ENCODE measurements around the gene LILRB1.
"Not testable (repeated sequence)": the region's sequence is repeated elsewhere in the genome, so short reads cannot be mapped to it uniquely, and the experiment has no call there.

LILRB1 gene

GRCh38 chr19:54624934-54625730 is 5.2 kb upstream of the LILRB1 start:
- not testable (repeated sequence) for DNase-seq

- no peak for DNase-seq
Observed at GRCh38 chr19:54626757-54627156, 3.5 kb upstream of the LILRB1 start.

- DNase-seq: not testable (repeated sequence)
Observed at GRCh38 chr19:54627912-54628311, 2.4 kb upstream of the LILRB1 start.

GRCh38 chr19:54630782-54631181 is 498 bp downstream of the LILRB1 start:
- DNase-seq: no peak

- not testable (repeated sequence) for DNase-seq
Observed at GRCh38 chr19:54631489-54632337, 1.4 kb downstream of the LILRB1 start.

GRCh38 chr19:54632517-54632916 is 2.2 kb downstream of the LILRB1 start:
- not testable (repeated sequence) for DNase-seq

- no peak for DNase-seq
Observed at GRCh38 chr19:54633401-54633800, 3.1 kb downstream of the LILRB1 start.

GRCh38 chr19:54636081-54636480 is 5.8 kb downstream of the LILRB1 start:
- DNase-seq: not testable (repeated sequence)

- no peak for DNase-seq
Observed at GRCh38 chr19:54638683-54639082, 8.4 kb downstream of the LILRB1 start.

GRCh38 chr19:54642953-54643352 is 12.7 kb downstream of the LILRB1 start:
- DNase-seq: not testable (repeated sequence)

- not testable (repeated sequence) for DNase-seq
Observed at GRCh38 chr19:54643583-54643982, 13.3 kb downstream of the LILRB1 start.

GRCh38 chr19:54644056-54644455 is 13.8 kb downstream of the LILRB1 start:
- DNase-seq: no peak

- DNase-seq: no peak
Observed at GRCh38 chr19:54646331-54646841, 16.1 kb downstream of the LILRB1 start.

GRCh38 chr19:54648129-54648528 is 17.8 kb downstream of the LILRB1 start:
- no peak for DNase-seq

GRCh38 chr19:54650108-54650655 is 19.9 kb downstream of the LILRB1 start:
- DNase-seq: no peak

- no peak for DNase-seq
Observed at GRCh38 chr19:54653181-54653809, 23.0 kb downstream of the LILRB1 start.

- no peak for DNase-seq
Observed at GRCh38 chr19:54654447-54655321, 24.4 kb downstream of the LILRB1 start.

- no peak for DNase-seq
Observed at GRCh38 chr19:54659300-54659699, 29.0 kb downstream of the LILRB1 start.

GRCh38 chr19:54660306-54660705 is 30.0 kb downstream of the LILRB1 start:
- no peak for DNase-seq

GRCh38 chr19:54660964-54661363 is 30.7 kb downstream of the LILRB1 start:
- no peak for DNase-seq

GRCh38 chr19:54661846-54662481 is 31.7 kb downstream of the LILRB1 start:
- DNase-seq: no peak

Data from stimulated activated naive CD4-positive, alpha-beta T cell (primary cell).